ENCODE measurements around the gene LCE2D.

The LCE2D gene

DNA sequence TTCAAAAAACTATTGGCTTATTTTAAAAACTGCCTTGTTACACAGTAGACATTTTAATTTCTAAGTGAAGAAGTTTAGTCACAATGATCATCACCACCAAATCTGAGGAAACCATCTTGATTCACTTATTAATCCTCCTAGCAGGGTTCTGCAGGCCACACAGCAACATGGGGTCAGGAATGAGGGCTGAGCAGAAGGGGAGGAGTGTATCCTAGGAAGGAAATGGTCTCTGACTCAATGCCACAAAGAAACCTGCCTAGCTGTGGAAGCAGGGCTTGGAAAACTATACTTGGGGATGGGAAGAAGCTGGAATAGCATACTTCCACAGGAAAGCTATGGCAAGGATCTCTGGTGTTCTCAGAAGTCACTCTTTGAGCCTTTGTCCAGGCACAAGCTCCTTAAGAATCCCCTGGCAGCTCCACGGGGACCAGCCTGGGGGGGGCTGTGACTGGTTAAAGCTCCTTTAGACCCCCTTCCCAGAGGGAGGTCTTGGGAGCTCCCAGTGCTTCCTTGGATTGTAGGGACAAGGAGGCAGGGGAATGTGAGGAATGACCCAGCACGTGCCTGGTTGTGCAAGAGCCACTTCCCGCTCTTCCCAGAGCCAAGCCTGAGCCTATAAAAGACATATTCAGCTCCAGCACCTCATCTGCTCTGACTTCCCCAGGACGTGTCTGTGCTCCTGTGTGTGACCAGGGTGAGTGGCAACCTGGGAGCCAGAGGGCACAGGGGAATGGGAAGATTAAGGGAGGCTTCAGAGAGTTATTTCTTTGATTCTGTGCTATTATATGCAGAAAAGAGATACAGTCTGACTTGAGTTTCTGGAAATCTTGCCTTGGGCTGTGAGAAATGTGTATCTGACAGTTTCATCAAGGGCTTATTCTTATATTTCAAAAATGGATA lies 34.8 kb downstream of the LCE2D start, which contains the start of gene LCE2A:
TSS of gene LCE2A (plus strand) at position 645 of the 900 bp plus-strand sequence. CDS start 557 bp downstream, outside the sequence.
- no peak for DNase-seq

GRCh38 chr1:152699746-152700145 lies 36.6 kb downstream of the LCE2D start:
- DNase-seq = no peak

DNA sequence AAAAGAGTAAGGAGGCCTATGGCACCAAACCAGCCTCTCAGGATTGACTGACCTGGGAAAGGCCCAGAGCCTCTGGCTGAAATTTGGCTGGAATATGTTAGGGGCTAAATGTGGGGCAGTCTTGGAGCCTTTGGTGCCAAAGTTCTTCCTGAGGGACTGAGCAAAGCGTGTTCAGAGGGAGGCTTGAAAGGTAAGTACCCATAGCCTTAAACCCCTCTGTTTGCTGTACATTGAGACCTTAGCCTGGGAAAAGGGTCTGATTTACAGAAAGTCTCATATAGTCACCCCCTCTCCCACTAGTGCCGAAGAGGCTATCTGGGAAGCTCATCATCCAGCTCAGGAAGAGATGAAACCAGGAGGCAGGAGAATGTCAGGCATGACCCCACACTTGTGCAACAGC lies 44.7 kb downstream of the LCE2D start, which contains the start of gene LCE4A:
TSS of gene LCE4A (plus strand) at position 301 of the 400 bp plus-strand sequence. CDS start 916 bp downstream, outside the sequence.
- no peak for DNase-seq

All from hippocampal formation (tissue), 2 donors.